HepG2 (cell line): ENCODE measurements around the gene FOXA1. TPM values are rescaled to one million over a fixed set of nuclear protein-coding genes. Genes with fewer than 3 reads are reported as not detected.

ENCODE experiments used
- CEBPB ChIP-seq: IDR thresholded peaks from 2 replicates; pipeline ENCODE4 v1.6.1; 2011; ENCODE audit warnings: low read depth, low read length, improper control_type of control experiment, borderline replicate concordance
- ERF ChIP-seq: IDR thresholded peaks from 2 replicates; pipeline ENCODE4 v1.6.1; 2018; ENCODE audit warnings: missing biosample characterization, missing genetic modification reagents
- GABPB1 ChIP-seq: IDR thresholded peaks from 2 replicates; pipeline ENCODE4 v1.6.1; 2016; ENCODE audit warnings: mild to moderate bottlenecking, missing genetic modification reagents, moderate library complexity, missing compliant biosample characterization
- GTF2F1 ChIP-seq: fragments of 150-350 bp; IDR thresholded peaks from 2 replicates; pipeline ENCODE4 v1.6.1; 2014; ENCODE audit warnings: low read length
- HCFC1 ChIP-seq: fragments of 150-350 bp; IDR thresholded peaks from 2 replicates; pipeline ENCODE4 v1.6.1; 2014; ENCODE audit warnings: low read depth, low read length
- MBNL3 ChIP-seq: fragments of 250-450 bp; sonication (Bioruptor Pico); conservative IDR thresholded peaks from 2 replicates; pipeline ENCODE4 v1.8.0; 2022; ENCODE audit warnings: mild to moderate bottlenecking, inconsistent platforms
- PLRG1 ChIP-seq: fragments of 450-650 bp; conservative IDR thresholded peaks from 2 replicates; pipeline ENCODE4 v1.6.1; 2016
- POLR2AphosphoS2 ChIP-seq: IDR thresholded peaks from 2 replicates; pipeline ENCODE4 v1.6.1; 2011; ENCODE audit warnings: low read depth, low read length, improper control_type of control experiment
- SMAD1 ChIP-seq: sonication (generic); formaldehyde crosslinking; IDR thresholded peaks from 2 replicates; pipeline ENCODE4 v1.4.0; 2020; ENCODE audit warnings: missing genetic modification reagents, low read depth, mild to moderate bottlenecking, borderline replicate concordance
- ZKSCAN8 ChIP-seq: IDR thresholded peaks from 2 replicates; pipeline ENCODE4 v1.6.1; 2016; ENCODE audit warnings: borderline replicate concordance, missing genetic modification reagents, missing compliant biosample characterization
- ZNF234 ChIP-seq: sonication (generic); formaldehyde crosslinking; conservative IDR thresholded peaks from 2 replicates; pipeline ENCODE4 v1.5.1; 2020; ENCODE audit warnings: mild to moderate bottlenecking, missing genetic modification reagents
- ZNF446 ChIP-seq: sonication (generic); formaldehyde crosslinking; IDR thresholded peaks from 2 replicates; pipeline ENCODE4 v1.5.0; 2020; ENCODE audit warnings: mild to moderate bottlenecking, missing genetic modification reagents
- ZNF607 ChIP-seq: sonication (generic); formaldehyde crosslinking; IDR thresholded peaks from 2 replicates; pipeline ENCODE4 v1.5.1; 2020; ENCODE audit warnings: missing genetic modification reagents, mild to moderate bottlenecking, borderline replicate concordance
- ZNF660 ChIP-seq: sonication (generic); formaldehyde crosslinking; IDR thresholded peaks from 2 replicates; pipeline ENCODE4 v1.5.1; 2020; ENCODE audit warnings: mild to moderate bottlenecking, low read depth, missing genetic modification reagents, borderline replicate concordance
- ZNF761 ChIP-seq: sonication (generic); formaldehyde crosslinking; conservative IDR thresholded peaks from 2 replicates; pipeline ENCODE4 v1.4.0; 2020; ENCODE audit warnings: mild to moderate bottlenecking, missing genetic modification reagents
- polyA plus RNA-seq, 8 experiments: library from polyadenylated mRNA; depleted of rRNA in 3 of 8; stranded (reverse) in 7 of 8; unstranded in 1 of 8; fragments of >200 nt; fragmentation: Illumina TruSeq in 4 of 8; extraction: Trizol in 4 of 8; gene quantifications; 2 replicates each; pipeline versions ENCODE4 v1.2.1 to v1.2.3, GENCODE V29; 2011 to 2016; ENCODE audit warnings: low read depth in 4 of 8, missing spikeins in 1 of 8, mixed read lengths in 1 of 8; ENCODE audit not compliant: insufficient read depth in 1 of 8
- total RNA-seq, 5 experiments: library from RNA; depleted of rRNA; stranded (reverse); fragments of >200 nt; fragmentation: Illumina TruSeq; extraction: Trizol; gene quantifications; 2 replicates each; pipeline ENCODE4 v1.2.3, GENCODE V29; 2016; ENCODE audit warnings: low read depth in 1 of 5
- TF ChIP-seq, protein P1 (sequence below): sonication (generic); formaldehyde crosslinking; IDR thresholded peaks from 2 replicates; pipeline ENCODE4 v1.5.1; 2020; ENCODE audit warnings: mild to moderate bottlenecking, moderate library complexity, missing genetic modification reagents
- TF ChIP-seq, protein P2 (sequence below): sonication (generic); formaldehyde crosslinking; IDR thresholded peaks from 2 replicates; pipeline ENCODE4; 2020; ENCODE audit warnings: missing genetic modification reagents, mild to moderate bottlenecking, borderline replicate concordance
- TF ChIP-seq, protein P3 (sequence below): sonication (generic); formaldehyde crosslinking; IDR thresholded peaks from 2 replicates; pipeline ENCODE4 v1.4.0; 2020; ENCODE audit warnings: mild to moderate bottlenecking, missing genetic modification reagents
- TF ChIP-seq, protein P4 (sequence below): sonication (generic); formaldehyde crosslinking; IDR thresholded peaks from 2 replicates; pipeline ENCODE4 v1.5.0; 2020; ENCODE audit warnings: missing genetic modification reagents
- TF ChIP-seq, protein P5 (sequence below): sonication (generic); formaldehyde crosslinking; IDR thresholded peaks from 2 replicates; pipeline ENCODE4 v1.8.1; 2023; ENCODE audit warnings: mild to moderate bottlenecking, moderate library complexity, missing genetic modification reagents

The FOXA1 gene
- total and polyA plus RNA-seq, 2 of the 13 experiments (the other 11 are each of a cell fraction or from before 2014, with no cell fraction given), result 43.4 to 58.6 TPM

DNA sequence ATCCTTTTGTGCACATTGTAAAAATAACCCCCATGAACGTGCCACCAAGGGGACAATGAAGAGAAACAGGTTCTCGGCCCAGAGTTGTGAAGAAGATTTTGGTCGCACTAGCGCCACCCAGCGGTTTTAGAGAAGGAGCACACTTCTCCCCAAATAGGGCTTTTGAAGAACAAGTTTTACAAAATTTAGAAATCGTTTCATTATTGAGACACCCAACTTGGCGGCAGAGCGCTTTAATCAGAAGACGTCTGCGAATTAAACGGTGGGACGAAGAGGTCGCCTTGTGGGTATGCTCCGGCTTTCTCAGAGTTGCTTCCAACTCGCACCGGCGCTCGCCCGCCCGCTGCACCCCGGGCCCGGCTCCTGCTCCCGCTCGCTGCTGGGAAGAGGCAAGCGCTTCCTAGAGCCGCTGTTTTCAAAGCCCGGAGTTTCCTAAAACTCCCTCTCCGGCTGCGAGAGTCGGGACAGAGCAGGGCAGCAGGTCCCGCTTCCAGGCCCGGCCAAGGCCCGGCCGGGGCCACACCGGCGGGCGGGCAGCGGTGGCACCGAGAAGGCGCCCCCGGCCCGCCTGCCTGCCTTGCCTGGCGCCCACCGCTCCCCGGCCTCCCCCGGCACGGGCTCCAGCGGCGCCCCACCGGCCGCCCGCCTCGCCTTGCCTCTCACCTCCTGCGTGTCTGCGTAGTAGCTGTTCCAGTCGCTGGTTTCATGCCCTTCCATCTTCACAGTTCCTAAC is 645 bp downstream of the FOXA1 start (continued):
- TF ChIP-seq, protein P1, sequence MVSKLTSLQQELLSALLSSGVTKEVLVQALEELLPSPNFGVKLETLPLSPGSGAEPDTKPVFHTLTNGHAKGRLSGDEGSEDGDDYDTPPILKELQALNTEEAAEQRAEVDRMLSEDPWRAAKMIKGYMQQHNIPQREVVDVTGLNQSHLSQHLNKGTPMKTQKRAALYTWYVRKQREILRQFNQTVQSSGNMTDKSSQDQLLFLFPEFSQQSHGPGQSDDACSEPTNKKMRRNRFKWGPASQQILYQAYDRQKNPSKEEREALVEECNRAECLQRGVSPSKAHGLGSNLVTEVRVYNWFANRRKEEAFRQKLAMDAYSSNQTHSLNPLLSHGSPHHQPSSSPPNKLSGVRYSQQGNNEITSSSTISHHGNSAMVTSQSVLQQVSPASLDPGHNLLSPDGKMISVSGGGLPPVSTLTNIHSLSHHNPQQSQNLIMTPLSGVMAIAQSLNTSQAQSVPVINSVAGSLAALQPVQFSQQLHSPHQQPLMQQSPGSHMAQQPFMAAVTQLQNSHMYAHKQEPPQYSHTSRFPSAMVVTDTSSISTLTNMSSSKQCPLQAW, result peak; percentile 73
- TF ChIP-seq ZNF234 (peak; percentile 96; the same call in 1 of the 2 replicates), PLRG1 (no peak), ZNF660 (no peak), MBNL3 (no peak), GTF2F1 (no peak; the same call in 1 of the 2 replicates), ZNF607 (CRISPR knock-in tag) (no peak; the same call in 1 of the 2 replicates), ZKSCAN8 (CRISPR knock-in tag) (peak; percentile 63; the same call in 1 of the 2 replicates), CEBPB (no peak), ZNF446 (0 out of 2 replicates have a peak, but pooled peaks have one; percentile 70), HCFC1 (0 out of 2 replicates have a peak, but pooled peaks have one; percentile 22), SMAD1 (CRISPR knock-in tag) (0 out of 2 replicates have a peak, but pooled peaks have one; percentile 57), GABPB1 (CRISPR knock-in tag) (peak; percentile 54; the same call in 1 of the 2 replicates), ZNF761 (CRISPR knock-in tag) (no peak), POLR2AphosphoS2 (no peak), ERF (CRISPR knock-in tag) (peak; percentile 82; the same call in 1 of the 2 replicates)
- TF ChIP-seq, protein P2, sequence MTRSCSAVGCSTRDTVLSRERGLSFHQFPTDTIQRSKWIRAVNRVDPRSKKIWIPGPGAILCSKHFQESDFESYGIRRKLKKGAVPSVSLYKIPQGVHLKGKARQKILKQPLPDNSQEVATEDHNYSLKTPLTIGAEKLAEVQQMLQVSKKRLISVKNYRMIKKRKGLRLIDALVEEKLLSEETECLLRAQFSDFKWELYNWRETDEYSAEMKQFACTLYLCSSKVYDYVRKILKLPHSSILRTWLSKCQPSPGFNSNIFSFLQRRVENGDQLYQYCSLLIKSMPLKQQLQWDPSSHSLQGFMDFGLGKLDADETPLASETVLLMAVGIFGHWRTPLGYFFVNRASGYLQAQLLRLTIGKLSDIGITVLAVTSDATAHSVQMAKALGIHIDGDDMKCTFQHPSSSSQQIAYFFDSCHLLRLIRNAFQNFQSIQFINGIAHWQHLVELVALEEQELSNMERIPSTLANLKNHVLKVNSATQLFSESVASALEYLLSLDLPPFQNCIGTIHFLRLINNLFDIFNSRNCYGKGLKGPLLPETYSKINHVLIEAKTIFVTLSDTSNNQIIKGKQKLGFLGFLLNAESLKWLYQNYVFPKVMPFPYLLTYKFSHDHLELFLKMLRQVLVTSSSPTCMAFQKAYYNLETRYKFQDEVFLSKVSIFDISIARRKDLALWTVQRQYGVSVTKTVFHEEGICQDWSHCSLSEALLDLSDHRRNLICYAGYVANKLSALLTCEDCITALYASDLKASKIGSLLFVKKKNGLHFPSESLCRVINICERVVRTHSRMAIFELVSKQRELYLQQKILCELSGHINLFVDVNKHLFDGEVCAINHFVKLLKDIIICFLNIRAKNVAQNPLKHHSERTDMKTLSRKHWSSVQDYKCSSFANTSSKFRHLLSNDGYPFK (CRISPR knock-in tag), result peak; percentile 18; the same call in 1 of the 2 replicates
- TF ChIP-seq, protein P3, sequence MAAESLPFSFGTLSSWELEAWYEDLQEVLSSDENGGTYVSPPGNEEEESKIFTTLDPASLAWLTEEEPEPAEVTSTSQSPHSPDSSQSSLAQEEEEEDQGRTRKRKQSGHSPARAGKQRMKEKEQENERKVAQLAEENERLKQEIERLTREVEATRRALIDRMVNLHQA, result no peak
- TF ChIP-seq, protein P4, sequence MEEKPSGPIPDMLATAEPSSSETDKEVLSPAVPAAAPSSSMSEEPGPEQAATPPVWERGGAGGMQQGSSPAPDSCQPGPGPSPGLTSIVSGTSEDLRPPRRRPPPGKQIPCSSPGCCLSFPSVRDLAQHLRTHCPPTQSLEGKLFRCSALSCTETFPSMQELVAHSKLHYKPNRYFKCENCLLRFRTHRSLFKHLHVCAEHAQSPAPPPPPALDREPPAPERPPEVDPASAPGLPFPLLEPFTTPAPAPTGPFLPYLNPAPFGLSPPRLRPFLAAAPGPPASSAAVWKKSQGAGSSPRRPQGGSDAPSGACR (CRISPR knock-in tag), result no peak
- TF ChIP-seq, protein P5, sequence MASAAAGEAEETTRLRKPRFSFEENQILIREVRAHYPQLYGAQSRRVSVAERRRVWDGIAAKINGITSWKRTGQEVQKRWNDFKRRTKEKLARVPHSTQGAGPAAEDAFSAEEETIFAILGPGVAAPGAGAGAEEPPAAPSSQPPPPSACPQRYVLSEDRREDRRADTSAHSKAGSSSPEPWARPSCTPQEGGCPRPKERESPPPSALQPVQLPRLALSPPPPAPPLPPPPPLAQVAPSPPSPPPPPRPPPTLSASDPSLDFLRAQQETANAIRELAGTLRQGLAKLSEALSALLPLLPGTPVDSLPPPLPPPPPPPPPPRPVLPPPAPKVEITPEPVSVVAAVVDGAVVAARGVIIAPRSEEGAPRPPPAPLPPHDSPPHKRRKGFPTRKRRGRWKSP (CRISPR knock-in tag), result peak; percentile 48
